Heart left ventricle (tissue), 16 donors: ENCODE results near the gene DCAF4L1. TPM values are rescaled to one million over a fixed set of nuclear protein-coding genes. Genes with fewer than 3 reads are reported as not detected.

Experiments used
- ATAC-seq, 4 donors: fragments of 200-7000 bp; cut with Tn5 transposase; one replicate each; pipeline ENCODE4 v1.9.1; 2020 to 2022; ENCODE audit warnings: moderate library complexity in 4 of 4, mild to moderate bottlenecking in 3 of 4, moderate number of reproducible peaks in 1 of 4
- DNase-seq, 5 donors: peaks; one replicate each; pipeline ENCODE4 v3.0.0-alpha.2; 2020
- H3K27ac ChIP-seq, 12 donors: fragments of 200-600 bp; sonication (generic) in 4 of 12; one replicate each; pipeline versions ENCODE4 v1.5.0 to v1.8.0; 2016 to 2022; ENCODE audit warnings: mild to moderate bottlenecking in 2 of 12
- H3K27me3 ChIP-seq, 9 donors: fragments of 200-600 bp; sonication (generic) in 2 of 9; one replicate each; pipeline versions ENCODE4 v1.5.1 to v1.8.0; 2016 to 2022; ENCODE audit warnings: mild to moderate bottlenecking in 3 of 9
- H3K36me3 ChIP-seq, 9 donors: fragments of 200-600 bp; sonication (generic) in 2 of 9; one replicate each; pipeline versions ENCODE4 v1.5.0 to v1.8.0; 2018 to 2022; ENCODE audit warnings: mild to moderate bottlenecking in 2 of 9
- H3K4me1 ChIP-seq, 12 donors: fragments of 200-600 bp; sonication (generic) in 4 of 12; one replicate each; pipeline versions ENCODE4 v1.5.0 to v1.8.0; 2016 to 2022; ENCODE audit warnings: mild to moderate bottlenecking in 3 of 12
- H3K4me3 ChIP-seq, 12 donors: fragments of 200-600 bp; sonication (generic) in 4 of 12; one replicate each; pipeline versions ENCODE4 v1.5.0 to v1.8.0; 2017 to 2022; ENCODE audit warnings: mild to moderate bottlenecking in 9 of 12, moderate library complexity in 4 of 12
- H3K9me3 ChIP-seq, 12 donors: fragments of 200-600 bp; sonication (generic) in 4 of 12; one replicate each; pipeline versions ENCODE4 v1.5.0 to v1.8.0; 2016 to 2022; ENCODE audit warnings: mild to moderate bottlenecking in 1 of 12
- CTCF ChIP-seq, 12 donors: fragments of 200-600 bp; sonication (generic) in 4 of 12; IDR thresholded peaks; one replicate each; pipeline versions ENCODE4 v1.5.0 to v1.8.0; 2018 to 2022; ENCODE audit warnings: antibody characterized with exemption in 12 of 12, mild to moderate bottlenecking in 5 of 12
- POLR2A ChIP-seq, 2 donors: fragments of 450-650 bp; IDR thresholded peaks; one replicate each; pipeline ENCODE4 v1.6.1; 2017; ENCODE audit warnings: antibody characterized with exemption in 2 of 2, mild to moderate bottlenecking in 2 of 2, moderate library complexity in 2 of 2
- WGBS, 4 donors: extraction: QIAGEN DNeasy Blood & Tissue Kit in 2 of 4; methylation state at CpG; one replicate each; pipeline versions ENCODE4 v1.1.5 to v1.1.7; 2013 to 2018; 5-methylcytosine and 5-hydroxymethylcytosine counted together
- intact Hi-C, 10 donors: fragments of 100-400 bp; cut with DNase I; formaldehyde crosslinking; loops; one replicate each; pipeline versions ENCODE4 v1.11.1 to v1.14.2; 2022
- polyA plus RNA-seq, 2 donors: library from polyadenylated mRNA; stranded (reverse); fragments of 200-250 nt; gene quantifications; one replicate each; pipeline ENCODE4 v1.2.3, GENCODE V29; 2013
- total RNA-seq, 9 donors: library from RNA; depleted of rRNA in 2 of 9; stranded (reverse); fragments of >200 nt in 2 of 9; fragmentation: NEBNext Ultra II Directional in 3 of 9; extraction: Animal tissue kit (Norgen Biotek cat#: 25700) in 3 of 9; gene quantifications; one replicate each; pipeline versions ENCODE4 v1.1.0 to v1.2.4, GENCODE V29; 2016 to 2023
- donor health status: ischemic (EF 13 %, LVEDD 7.1; RV severe dilation, severe dysfunction).
- donor health status: healthy with polysubstance abuse.
- donor health status: DM: no; HTN: yes; CAD: no.
- donor health status: DM: no; HTN: no; CAD: no.
- donor health status: ischemic (EF 25% LVEDD 6.9; RV normal size, moderate dysfunction).
- donor health status: ischemic (EF 25% LVEDD 5.7; RV mildly dilated, moderate dysfunction).
- donor health status: healthy.
- donor health status: DM: yes; HTN: yes; CAD: no.
- donor health status: ischemic (EF 35%, LVEDD 5.7; RV mildly dilated, moderate dysfunction).
- donor health status: nonischemic (EF 11% LVEDD 7.7; RV severe dilation, severe dysfunction).
- donor health status: DM: yes; HTN: yes; CAD: no.
- donor health status: PGD.
- donor health status: ischemic (EF 29% LVEDD 5.4; RV normal size, mild dysfunction).
- donor health status: nonischemic (EF 23%, LVEDD 6.1; RV moderate dilation, normal function).

Gene DCAF4L1
- total and polyA plus RNA-seq, 11 donors, result 0.05 to 0.46 (median 0.24) TPM

- peak overlapping the region in 4 of 12 donors; percentile 69 to 92 (median 80) for H3K4me3 ChIP-seq
- no peak for TF ChIP-seq CTCF (IDR thresholded peaks at IDR 0.05)
- TF ChIP-seq POLR2A (IDR thresholded peaks at IDR 0.05), result no peak
- DNase-seq (no peak), ATAC-seq (no peak)
- no peaks in the 10 kb centered on the region for H3K9me3 ChIP-seq
- 89 to 92% (median 90%) methylated on average over 10 of the region's 10 CpGs for WGBS, 4 donors
- H3K27me3 ChIP-seq, result no peaks in the 10 kb centered on the region
- intact Hi-C loops, result loop anchor here in 1 of 10 donors (10.0 kb wide), 1 partner anchor 663 kb away; the partner anchor contains the start of gene ATP8A1
- H3K36me3 ChIP-seq, result no peaks in the 10 kb centered on the region
- peaks cover 3 to 40% (median 24%) of the 10 kb centered on the region in 12 donors for H3K4me1 ChIP-seq
- H3K27ac ChIP-seq, result no peak overlapping the region
Measured at GRCh38 chr4:41991916-41992767, 10.6 kb downstream of the DCAF4L1 start.

GRCh38 chr4:41992967-41993857 is 11.7 kb downstream of the DCAF4L1 start:
- Histone ChIP-seq H3K36me3 (peaks cover 0 to 1% (median 0%) of the 10 kb centered on the region in 9 donors), H3K9me3 (no peaks in the 10 kb centered on the region), H3K27me3 (no peaks in the 10 kb centered on the region), H3K4me3 (no peak overlapping the region), H3K4me1 (peaks cover 3 to 40% (median 24%) of the 10 kb centered on the region in 12 donors), H3K27ac (no peak overlapping the region)
- intact Hi-C loops, result loop anchor here in 1 of 10 donors (10.0 kb wide), 1 partner anchor 662 kb away; the partner anchor contains the start of gene ATP8A1
- 84 to 88% (median 86%) methylated on average over 4 of the region's 4 CpGs for WGBS, 4 donors
- no peak for DNase-seq
- no peak for TF ChIP-seq POLR2A (IDR thresholded peaks at IDR 0.05)
- TF ChIP-seq CTCF (IDR thresholded peaks at IDR 0.05), result no peak
- ATAC-seq, result no peak

GRCh38 chr4:41994461-41994985 is 13.0 kb downstream of the DCAF4L1 start:
- no peak overlapping the region for H3K27ac ChIP-seq
- no peak for DNase-seq
- no peaks in the 10 kb centered on the region for H3K9me3 ChIP-seq
- H3K36me3 ChIP-seq, result peaks cover 0 to 11% (median 0%) of the 10 kb centered on the region in 9 donors
- intact Hi-C loops, result loop anchor here in 1 of 10 donors (10.0 kb wide), 1 partner anchor 660 kb away; the partner anchor contains the start of gene ATP8A1
- TF ChIP-seq CTCF (IDR thresholded peaks at IDR 0.05) (no peak), POLR2A (IDR thresholded peaks at IDR 0.05) (no peak)
- WGBS, 4 donors, result 86 to 97% (median 96%) methylated on average over 3 of the region's 3 CpGs
- H3K4me1 ChIP-seq, result peaks cover 0 to 41% (median 19%) of the 10 kb centered on the region in 12 donors
- H3K27me3 ChIP-seq, result no peaks in the 10 kb centered on the region
- no peak for ATAC-seq
- H3K4me3 ChIP-seq, result no peak overlapping the region
